HG02840 (cell line): Measurements from ENCODE around the gene DIP2A.

Experiments used
- ATAC-seq: cut with Tn5 transposase; IDR thresholded peaks from one replicate; pipeline ENCODE4 v1.9.1; 2021; ENCODE audit warnings: mild to moderate bottlenecking, moderate library complexity, moderate number of reproducible peaks; ENCODE audit not compliant: unreplicated experiment, low FRiP score

DIP2A gene

GRCh38 chr21:46550116-46550941 is 91.6 kb downstream of the DIP2A start:
- no peak for ATAC-seq

- no peak for ATAC-seq
These were observed 93.0 kb downstream of the DIP2A start for GRCh38 chr21:46551636-46552241.

DNA sequence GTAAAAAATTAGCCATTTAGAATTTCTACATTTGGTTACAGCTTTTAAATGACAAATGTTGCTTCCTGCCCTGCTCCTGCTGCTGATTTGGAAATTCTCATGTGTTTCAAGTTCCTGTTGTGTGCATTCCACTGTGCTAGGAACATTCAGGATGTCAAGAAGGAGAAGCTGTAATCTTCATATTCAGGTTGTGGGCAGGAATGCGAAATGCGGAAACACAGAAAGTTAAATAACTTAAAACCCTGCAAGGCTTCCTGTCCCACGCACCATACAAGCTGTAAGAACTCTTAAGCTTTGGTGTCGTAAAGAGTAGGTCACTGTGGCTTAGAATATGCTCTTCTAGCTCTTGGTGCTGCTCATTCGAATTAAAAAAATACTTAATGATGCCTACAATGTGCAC is 93.6 kb downstream of the DIP2A start:
- no peak for ATAC-seq

- no peak for ATAC-seq
These were observed 94.2 kb downstream of the DIP2A start for GRCh38 chr21:46552865-46553379.

DNA sequence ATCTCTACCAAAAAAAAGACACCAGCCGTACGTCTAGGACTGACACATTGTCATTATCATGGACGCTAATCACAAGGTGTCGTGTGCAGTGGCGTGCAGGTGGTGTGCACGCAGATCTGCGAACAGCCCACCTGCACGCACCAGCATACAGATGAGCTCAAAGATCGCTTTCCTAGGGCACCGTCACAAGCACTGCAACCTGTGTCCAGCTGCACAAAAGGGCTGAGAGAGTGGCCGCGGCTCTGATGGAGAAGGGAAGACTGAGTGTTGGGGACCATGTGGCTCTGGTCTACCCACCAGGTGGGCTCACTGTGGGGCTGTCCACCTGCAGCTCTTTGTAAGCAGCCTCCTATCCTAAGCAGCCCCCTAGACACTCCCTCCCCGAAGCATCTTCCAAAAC is 95.3 kb downstream of the DIP2A start:
- ATAC-seq = no peak

DNA sequence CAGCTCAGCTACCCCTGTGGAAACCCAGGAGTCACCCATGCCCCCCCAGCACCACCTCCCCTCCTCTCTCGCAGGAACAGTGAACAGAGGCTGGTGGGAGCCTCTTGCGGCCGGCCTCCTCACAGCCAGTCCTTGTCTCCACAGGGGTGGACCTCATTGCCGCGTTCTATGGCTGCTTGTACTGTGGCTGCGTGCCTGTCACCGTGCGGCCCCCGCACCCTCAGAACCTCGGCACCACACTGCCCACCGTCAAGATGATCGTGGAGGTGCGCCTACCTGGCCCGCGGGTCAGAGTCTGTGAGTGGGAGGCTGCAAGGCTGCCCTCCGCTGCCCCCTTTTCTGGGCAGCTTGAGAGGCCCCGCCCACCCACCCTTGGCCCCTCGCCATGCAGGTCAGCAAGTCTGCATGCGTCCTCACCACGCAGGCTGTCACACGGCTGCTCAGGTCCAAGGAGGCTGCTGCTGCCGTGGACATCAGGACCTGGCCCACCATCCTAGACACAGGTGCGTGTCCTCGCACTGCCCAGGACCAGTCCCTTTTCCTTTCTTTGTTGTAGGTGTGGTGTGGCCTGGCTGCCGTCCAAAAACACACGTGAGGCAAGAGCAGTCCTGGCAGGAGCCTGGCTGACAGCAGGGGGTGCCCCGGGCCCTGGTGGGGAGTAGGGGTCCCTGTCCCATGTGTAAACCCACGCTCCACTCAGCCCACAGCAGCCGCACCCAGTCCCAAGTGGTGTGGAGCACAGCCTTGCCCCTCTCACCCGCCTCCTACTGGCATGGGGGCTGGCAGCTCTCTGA is 95.9 kb downstream of the DIP2A start:
- no peak for ATAC-seq

- no peak for ATAC-seq
These were observed 96.5 kb downstream of the DIP2A start for GRCh38 chr21:46555225-46555617.

GRCh38 chr21:46555678-46556077 is 97.0 kb downstream of the DIP2A start:
- ATAC-seq = no peak

- no peak for ATAC-seq
These were observed 98.1 kb downstream of the DIP2A start for GRCh38 chr21:46556802-46557201.

DNA sequence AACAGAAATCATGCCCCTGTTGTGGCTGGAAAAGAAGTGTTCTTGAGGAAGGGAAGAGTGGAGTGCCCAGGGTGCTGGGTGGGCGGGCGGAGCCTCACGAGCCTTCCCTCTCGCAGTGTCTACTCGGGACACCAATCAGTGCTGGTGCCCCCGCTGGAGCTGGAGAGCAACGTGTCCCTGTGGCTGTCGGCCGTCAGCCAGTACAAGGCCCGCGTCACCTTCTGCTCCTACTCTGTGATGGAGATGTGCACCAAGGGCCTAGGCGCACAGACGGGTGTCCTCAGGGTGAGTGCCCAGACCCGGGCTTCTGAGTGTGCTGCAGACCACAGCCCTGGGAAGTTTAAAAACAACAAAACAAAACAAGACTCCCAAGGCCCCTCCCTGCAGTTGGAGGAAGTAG is 98.8 kb downstream of the DIP2A start:
- no peak for ATAC-seq

DNA sequence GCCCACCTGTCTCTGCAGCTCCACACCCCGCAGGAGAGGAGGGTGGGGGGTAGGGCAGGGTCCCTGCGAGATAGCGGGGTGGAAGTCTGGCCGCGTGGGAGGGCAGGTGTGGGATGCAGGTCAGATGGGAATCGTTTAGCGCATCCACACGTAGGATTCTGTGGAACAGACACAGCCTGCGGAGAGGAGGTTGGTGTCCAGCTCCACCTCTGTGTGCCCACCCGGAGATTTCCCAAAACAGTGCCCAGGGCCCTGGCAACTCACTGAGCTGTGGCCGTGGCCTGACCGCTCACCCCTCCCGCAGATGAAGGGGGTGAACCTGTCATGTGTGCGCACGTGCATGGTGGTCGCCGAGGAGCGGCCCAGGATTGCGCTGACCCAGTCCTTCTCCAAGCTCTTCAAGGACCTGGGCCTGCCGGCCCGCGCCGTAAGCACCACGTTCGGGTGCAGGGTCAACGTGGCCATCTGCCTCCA is 99.3 kb downstream of the DIP2A start:
- ATAC-seq = no peak

- no peak for ATAC-seq
These were observed 100.7 kb downstream of the DIP2A start for GRCh38 chr21:46559291-46559983.

DNA sequence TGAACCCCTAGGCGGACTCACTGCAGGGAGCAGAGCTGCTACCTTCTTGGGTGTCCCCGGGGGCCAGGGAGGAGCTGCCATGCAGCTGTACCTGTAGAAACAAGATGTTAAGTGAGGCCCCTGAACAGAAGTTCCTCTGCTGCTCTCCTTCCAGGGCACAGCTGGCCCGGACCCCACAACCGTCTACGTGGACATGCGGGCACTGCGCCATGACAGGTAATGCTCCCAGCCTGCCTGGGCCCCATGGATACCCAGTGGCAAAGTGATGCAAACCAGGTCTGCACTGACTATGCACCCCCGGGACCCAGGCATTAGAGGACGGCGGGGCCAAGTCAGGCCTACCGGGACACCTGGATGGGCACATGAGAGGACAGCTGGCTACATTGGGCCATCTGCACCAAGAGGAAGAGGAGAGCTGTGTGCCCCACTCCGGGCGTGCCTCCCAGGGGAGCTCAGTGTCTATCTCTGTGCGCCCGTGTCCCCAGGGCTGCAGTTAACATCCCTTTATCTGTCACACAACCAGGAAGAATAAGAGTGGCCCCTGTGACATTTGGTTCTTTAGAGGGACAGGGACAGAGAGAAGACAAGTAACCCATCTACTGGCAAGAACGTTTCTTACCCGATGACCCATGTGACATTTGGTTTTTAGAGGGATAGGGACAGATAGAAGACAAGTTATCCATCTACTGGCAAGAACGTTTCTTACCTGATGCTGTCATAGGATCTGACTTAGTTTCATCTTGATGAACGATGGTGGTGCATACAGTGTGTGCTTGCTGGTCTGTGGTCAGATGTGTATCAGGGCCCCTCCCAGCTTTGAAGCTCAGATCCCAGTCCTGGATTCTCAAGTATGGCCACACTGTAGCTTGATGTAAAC is 102.1 kb downstream of the DIP2A start:
- ATAC-seq = no peak

DNA sequence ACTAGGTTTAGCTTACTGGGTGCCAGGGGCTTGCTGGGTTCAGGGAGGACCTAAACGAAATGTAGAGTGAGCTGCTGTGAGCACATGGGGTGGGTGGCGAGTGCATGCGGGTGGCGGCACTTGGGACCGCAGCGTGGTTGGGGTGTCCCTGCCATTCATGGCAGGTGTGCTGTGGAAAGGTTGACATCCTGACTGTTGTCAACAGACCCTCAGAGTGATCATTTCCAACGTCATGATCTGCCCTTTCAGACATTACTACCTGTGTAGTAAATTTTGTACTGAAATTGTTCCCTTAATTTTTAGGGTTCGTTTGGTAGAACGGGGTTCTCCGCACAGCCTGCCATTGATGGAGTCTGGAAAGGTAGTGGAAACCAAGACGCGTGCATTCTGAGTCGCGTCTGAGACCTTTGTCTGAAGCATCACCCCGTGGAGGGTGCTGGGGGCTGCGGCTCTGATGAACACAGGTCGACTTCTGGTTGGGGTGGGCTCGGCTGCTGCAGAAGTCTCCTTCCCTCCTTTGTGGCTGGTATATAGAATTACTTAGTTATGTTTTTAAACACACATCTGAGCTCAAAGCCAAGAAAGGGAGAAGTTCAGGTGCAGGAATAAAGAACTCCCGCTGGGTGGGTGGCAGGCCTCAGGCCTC is 102.9 kb downstream of the DIP2A start:
- ATAC-seq = no peak

DNA sequence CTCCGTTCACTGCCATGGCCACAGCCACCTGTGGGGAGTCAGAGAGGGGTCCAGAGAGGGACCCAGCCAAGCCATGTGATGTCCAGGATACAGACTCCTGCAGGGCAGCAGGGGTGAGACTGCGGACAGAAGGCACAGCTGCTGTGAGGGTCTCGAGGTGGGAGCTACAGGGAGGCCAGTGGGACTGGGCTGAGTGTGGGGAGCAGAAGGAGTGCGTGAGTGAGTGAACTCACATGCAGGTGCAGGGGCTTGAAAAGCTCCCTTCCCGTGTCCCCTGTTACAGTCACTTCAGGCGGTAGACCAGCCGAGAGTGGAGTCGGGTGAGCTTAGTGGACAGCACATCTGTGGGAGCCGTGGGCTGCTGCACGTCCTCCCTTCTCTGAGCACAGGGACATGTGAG is 103.8 kb downstream of the DIP2A start:
- ATAC-seq = no peak

DNA sequence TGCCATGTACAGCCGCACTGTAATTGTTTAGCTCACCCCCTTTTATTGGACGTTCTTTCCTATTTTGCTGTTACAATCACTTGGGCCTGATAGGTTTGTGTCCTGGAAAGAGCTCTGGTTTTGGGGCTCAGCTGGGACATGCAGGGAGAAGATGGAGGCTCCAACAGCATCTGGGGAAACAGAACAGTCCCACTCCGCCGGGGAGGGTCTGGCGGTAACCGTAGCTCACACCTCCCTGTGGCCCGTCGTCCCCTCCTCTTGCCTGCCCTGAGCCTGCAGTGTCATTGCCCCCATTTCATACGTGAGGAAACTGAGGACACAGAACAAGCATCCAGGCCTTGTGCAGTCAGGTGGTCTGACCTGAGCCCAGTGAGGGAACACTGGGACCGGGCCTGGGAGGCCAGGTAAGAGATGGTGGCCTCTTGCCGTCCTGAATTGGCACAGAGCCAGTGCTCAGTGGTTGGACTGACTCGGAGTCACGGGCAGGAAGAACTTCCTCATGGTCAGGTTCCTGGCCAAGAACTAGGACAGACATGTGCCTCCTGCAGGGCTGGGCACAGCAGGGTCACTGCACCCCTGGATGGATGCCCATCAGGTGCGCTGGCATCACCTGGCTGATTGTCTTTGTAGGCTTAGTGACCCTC is 104.4 kb downstream of the DIP2A start:
- ATAC-seq = no peak

- no peak for ATAC-seq
These were observed 105.7 kb downstream of the DIP2A start for GRCh38 chr21:46564391-46564790.

GRCh38 chr21:46567348-46567747 is 108.7 kb downstream of the DIP2A start:
- no peak for ATAC-seq

DNA sequence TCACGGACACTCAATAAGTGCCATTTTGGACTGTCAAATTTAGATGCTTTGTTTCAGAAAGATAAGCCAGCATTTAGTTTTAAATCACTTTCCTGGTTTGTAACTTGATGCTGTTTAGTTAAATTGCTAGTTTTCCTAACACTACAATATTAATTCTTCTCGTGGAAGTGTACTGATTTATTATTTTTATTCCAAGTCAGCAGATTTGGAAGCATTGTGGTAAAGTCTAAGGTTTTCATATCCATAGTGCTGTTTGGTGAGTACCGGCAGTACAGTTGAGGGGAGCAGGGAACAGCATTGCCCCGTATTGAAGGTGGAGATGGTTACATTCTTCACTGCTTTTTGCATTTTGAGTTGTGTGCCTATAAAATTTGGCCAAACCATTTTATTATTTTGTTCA is 109.9 kb downstream of the DIP2A start:
- no peak for ATAC-seq
